H1 (cell line): ENCODE measurements around the gene LRRC4.

Source experiments
- BCL11A ChIP-seq, 2 experiments: IDR thresholded peaks; one replicate each; pipeline ENCODE4 v1.6.1; 2011; ENCODE audit warnings: low read depth in 2 of 2, low read length in 2 of 2, mild to moderate bottlenecking in 2 of 2
- CTCF ChIP-seq, 3 experiments: IDR thresholded peaks; 1 replicate in 2 of 3; 2 replicates in 1 of 3; pipeline versions ENCODE4 v1.5.1 to v1.6.1; 2011; ENCODE audit warnings: low read length in 3 of 3, mild to moderate bottlenecking in 3 of 3, inconsistent platforms in 2 of 3, low read depth in 1 of 3, moderate library complexity in 1 of 3; ENCODE audit not compliant: insufficient read depth in 1 of 3; ENCODE audit errors: control extremely low read depth in 1 of 3
- GABPA ChIP-seq: IDR thresholded peaks from 2 replicates; pipeline ENCODE4 v1.6.1; 2011; ENCODE audit warnings: mild to moderate bottlenecking, low read length, moderate library complexity, borderline replicate concordance; ENCODE audit not compliant: insufficient read depth
- HDAC2 ChIP-seq, 2 experiments: fragments of 300-600 bp in 1 of 2; sonication (generic) in 1 of 2; IDR thresholded peaks; 2 replicates each; pipeline ENCODE4 v1.6.1; 2011 to 2012; ENCODE audit warnings: low read depth in 2 of 2, low read length in 2 of 2, mild to moderate bottlenecking in 2 of 2, moderate library complexity in 2 of 2, borderline replicate concordance in 1 of 2, inconsistent platforms in 1 of 2
- MAFK ChIP-seq: IDR thresholded peaks from 2 replicates; pipeline ENCODE4 v1.6.1; 2012; ENCODE audit warnings: low read depth, mild to moderate bottlenecking, improper control_type of control experiment, low read length
- POLR2A ChIP-seq, 2 experiments: IDR thresholded peaks; 1 replicate in 1 of 2; 2 replicates in 1 of 2; pipeline ENCODE4 v1.6.1; 2011; ENCODE audit warnings: low read depth in 2 of 2, low read length in 2 of 2, mild to moderate bottlenecking in 2 of 2; ENCODE audit errors: control extremely low read depth in 1 of 2
- SIRT6 ChIP-seq: IDR thresholded peaks from one replicate; pipeline ENCODE4 v1.7.1; 2012; ENCODE audit warnings: low read length, inconsistent platforms

GRCh38 chr7:128000048-128000447 is 31.2 kb downstream of the LRRC4 start:
- TF ChIP-seq CTCF (IDR thresholded peaks at IDR 0.05; ENCODE audit: control extremely low read depth in 1 of 3, insufficient read depth in 1 of 3, low read depth in 1 of 3, low read length in 3 of 3) (no peak), POLR2A (IDR thresholded peaks at IDR 0.05; ENCODE audit: control extremely low read depth in 1 of 2, low read depth in 2 of 2, low read length in 2 of 2) (no peak), HDAC2 (IDR thresholded peaks at IDR 0.05; ENCODE audit: borderline replicate concordance in 1 of 2, low read depth in 2 of 2, low read length in 2 of 2) (no peak), SIRT6 (no peak), MAFK (no peak), BCL11A (IDR thresholded peaks at IDR 0.05; ENCODE audit: low read depth in 2 of 2, low read length in 2 of 2) (no peak), GABPA (no peak)
